Liver (tissue), 9 donors: Measurements from ENCODE around the gene ZNF503. TPM values are rescaled to one million over a fixed set of nuclear protein-coding genes. Genes with fewer than 3 reads are reported as not detected.
A peak's percentile ranks its signal among the peaks of the same experiment; 100 is the strongest.

Source experiments
- DNase-seq: peaks from one replicate; pipeline ENCODE4 v3.0.0-alpha.2; 2017; ENCODE audit warnings: low spot score
- H3K27ac ChIP-seq, 2 donors: one replicate each; pipeline ENCODE4 v1.7.0; 2013; ENCODE audit warnings: inconsistent platforms in 2 of 2, low read length in 2 of 2, control low read depth in 1 of 2, low read depth in 1 of 2, mild to moderate bottlenecking in 1 of 2
- H3K27me3 ChIP-seq, 4 donors: one replicate each; pipeline versions ENCODE4 v1.6.1 to v1.7.0; 2013; ENCODE audit warnings: low read length in 3 of 4, inconsistent platforms in 1 of 4, mild to moderate bottlenecking in 1 of 4, moderate library complexity in 1 of 4; ENCODE audit not compliant: control insufficient read depth in 4 of 4, insufficient read depth in 4 of 4
- H3K36me3 ChIP-seq, 4 donors: one replicate each; pipeline versions ENCODE4 v1.6.1 to v1.7.0; 2013; ENCODE audit warnings: low read length in 3 of 4, mild to moderate bottlenecking in 3 of 4, low read depth in 1 of 4, moderate library complexity in 1 of 4; ENCODE audit not compliant: control insufficient read depth in 4 of 4, insufficient read depth in 3 of 4
- H3K4me1 ChIP-seq, 4 donors: one replicate each; pipeline versions ENCODE4 v1.6.1 to v1.7.0; 2013; ENCODE audit warnings: low read length in 3 of 4, mild to moderate bottlenecking in 3 of 4, moderate library complexity in 1 of 4; ENCODE audit not compliant: control insufficient read depth in 4 of 4, insufficient read depth in 4 of 4
- H3K4me3 ChIP-seq, 3 donors: one replicate each; pipeline versions ENCODE4 v1.6.1 to v1.7.0; 2013; ENCODE audit warnings: low read length in 3 of 3, control low read depth in 1 of 3, low read depth in 1 of 3, mild to moderate bottlenecking in 1 of 3
- H3K9ac ChIP-seq, 2 donors: one replicate each; pipeline ENCODE4 v1.7.0; 2013; ENCODE audit warnings: low read length in 2 of 2, mild to moderate bottlenecking in 2 of 2, moderate library complexity in 2 of 2, control low read depth in 1 of 2, low read depth in 1 of 2
- H3K9me3 ChIP-seq, 4 donors: one replicate each; pipeline versions ENCODE4 v1.6.1 to v1.7.0; 2013; ENCODE audit warnings: low read length in 3 of 4; ENCODE audit not compliant: control insufficient read depth in 4 of 4
- ATF3 ChIP-seq: IDR thresholded peaks from 2 replicates; pipeline ENCODE4 v1.6.1; 2016; ENCODE audit warnings: antibody characterized with exemption
- CTCF ChIP-seq: fragments of 150-350 bp; IDR thresholded peaks from 2 replicates; pipeline ENCODE4 v1.5.1; 2017; ENCODE audit warnings: improper control_type of control experiment, low read depth, low read length; ENCODE audit not compliant: missing input control
- FOXA1 ChIP-seq: IDR thresholded peaks from 2 replicates; pipeline ENCODE4 v1.6.1; 2016; ENCODE audit warnings: antibody characterized with exemption
- FOXA2 ChIP-seq: IDR thresholded peaks from 2 replicates; pipeline ENCODE4 v1.6.1; 2016; ENCODE audit warnings: antibody characterized with exemption
- GABPA ChIP-seq, 2 donors: IDR thresholded peaks in 1 of 2; conservative IDR thresholded peaks in 1 of 2; 2 replicates each; pipeline ENCODE4 v1.6.1; 2016; ENCODE audit warnings: antibody characterized with exemption in 2 of 2, mild to moderate bottlenecking in 1 of 2, moderate library complexity in 1 of 2
- HNF4A ChIP-seq, 2 donors: conservative IDR thresholded peaks; 2 replicates each; pipeline ENCODE4 v1.6.1; 2016; ENCODE audit warnings: antibody characterized with exemption in 2 of 2, mild to moderate bottlenecking in 2 of 2
- HNF4G ChIP-seq: IDR thresholded peaks from 2 replicates; pipeline ENCODE4 v1.6.1; 2016; ENCODE audit warnings: antibody characterized with exemption
- JUND ChIP-seq, 2 donors: IDR thresholded peaks; 2 replicates each; pipeline ENCODE4 v1.6.1; 2016; ENCODE audit warnings: antibody characterized with exemption in 2 of 2
- MAX ChIP-seq: IDR thresholded peaks from 2 replicates; pipeline ENCODE4 v1.6.1; 2016; ENCODE audit warnings: antibody characterized with exemption
- NR2F2 ChIP-seq: IDR thresholded peaks from 2 replicates; pipeline ENCODE4 v1.6.1; 2016; ENCODE audit warnings: antibody characterized with exemption
- RAD21 ChIP-seq, 2 donors: IDR thresholded peaks; 2 replicates each; pipeline ENCODE4 v1.6.1; 2016; ENCODE audit warnings: antibody characterized with exemption in 2 of 2, mild to moderate bottlenecking in 2 of 2
- RXRA ChIP-seq, 2 donors: IDR thresholded peaks; 2 replicates each; pipeline ENCODE4 v1.6.1; 2017 to 2018; ENCODE audit warnings: antibody characterized with exemption in 2 of 2, mild to moderate bottlenecking in 1 of 2
- SP1 ChIP-seq: IDR thresholded peaks from 2 replicates; pipeline ENCODE4 v1.6.1; 2018; ENCODE audit warnings: antibody characterized with exemption, mild to moderate bottlenecking
- TAF1 ChIP-seq: conservative IDR thresholded peaks from 2 replicates; pipeline ENCODE4 v1.6.1; 2016; ENCODE audit warnings: antibody characterized with exemption, mild to moderate bottlenecking
- YY1 ChIP-seq: IDR thresholded peaks from 2 replicates; pipeline ENCODE4 v1.6.1; 2016; ENCODE audit warnings: antibody characterized with exemption, mild to moderate bottlenecking
- ZBTB33 ChIP-seq: IDR thresholded peaks from 2 replicates; pipeline ENCODE4 v1.6.1; 2016; ENCODE audit warnings: antibody characterized with exemption
- WGBS: extraction: QIAGEN DNeasy Blood & Tissue Kit; methylation state at CpG from one replicate; pipeline ENCODE4 v1.1.7; 2013; 5-methylcytosine and 5-hydroxymethylcytosine counted together
- polyA plus RNA-seq, 2 donors: library from polyadenylated mRNA; stranded (reverse) in 1 of 2; unstranded in 1 of 2; fragments of 200-250 nt in 1 of 2; fragments of >200 nt in 1 of 2; fragmentation: Nextera tagmentation in 1 of 2; extraction: Ambion mirVana in 1 of 2; gene quantifications; one replicate each; pipeline versions ENCODE4 v1.2.1 to v1.2.3, GENCODE V29; 2013 to 2015
- total RNA-seq, 2 donors: library from RNA; depleted of rRNA; stranded (reverse); fragments of >200 nt; gene quantifications; one replicate each; pipeline ENCODE4 v1.2.3, GENCODE V29; 2014
- donor health status: healthy.
- donor health status: healthy.
- donor health status: healthy.
- donor health status: healthy.
- donor health status: healthy.

ZNF503 gene
- total and polyA plus RNA-seq, 4 donors = 1.6 to 5.2 (median 2.0) TPM

GRCh38 chr10:75405598-75406461, 4.3 kb upstream of the ZNF503 start:
- Histone ChIP-seq H3K4me1 (peaks cover 5 to 33% (median 12%) of the 10 kb centered on the region in 4 donors), H3K4me3 (no peak overlapping the region), H3K9ac (no peak overlapping the region), H3K27me3 (no peaks in the 10 kb centered on the region), H3K27ac (no peak overlapping the region), H3K9me3 (no peaks in the 10 kb centered on the region), H3K36me3 (no peaks in the 10 kb centered on the region)
- no peak for DNase-seq
- WGBS = 87% methylated on average over 39 of the region's 39 CpGs
- TF ChIP-seq JUND (IDR thresholded peaks at IDR 0.05) (no peak), SP1 (no peak), YY1 (no peak), NR2F2 (no peak), HNF4A (conservative IDR thresholded peaks at IDR 0.05) (no peak), TAF1 (no peak), RAD21 (IDR thresholded peaks at IDR 0.05) (no peak), ZBTB33 (no peak), ATF3 (no peak), CTCF (no peak), HNF4G (no peak), FOXA1 (no peak), RXRA (IDR thresholded peaks at IDR 0.05) (no peak)

- Histone ChIP-seq H3K27ac (no peak overlapping the region), H3K36me3 (no peaks in the 10 kb centered on the region), H3K4me3 (peak overlapping the region in 1 of 3 donors; percentile 86), H3K9ac (no peak overlapping the region), H3K9me3 (no peaks in the 10 kb centered on the region), H3K4me1 (peaks cover 5 to 33% (median 16%) of the 10 kb centered on the region in 4 donors), H3K27me3 (no peaks in the 10 kb centered on the region)
- DNase-seq = no peak
- 54% methylated on average over 56 of the region's 56 CpGs for WGBS
- TF ChIP-seq FOXA1 (no peak), MAX (no peak), ZBTB33 (no peak), FOXA2 (no peak), ATF3 (no peak), NR2F2 (no peak), RXRA (IDR thresholded peaks at IDR 0.05) (no peak), YY1 (no peak), SP1 (no peak), JUND (IDR thresholded peaks at IDR 0.05) (no peak), CTCF (no peak), TAF1 (no peak), HNF4G (no peak), HNF4A (conservative IDR thresholded peaks at IDR 0.05) (no peak), GABPA (IDR thresholded peaks at IDR 0.05 in 1 of 2, conservative IDR thresholded peaks at IDR 0.05 in 1 of 2) (no peak), RAD21 (IDR thresholded peaks at IDR 0.05) (no peak)
Measured at GRCh38 chr10:75404815-75405597, 3.4 kb upstream of the ZNF503 start.
